CD4-positive, alpha-beta T cell treated with Interferon alpha-2 for 1 hour (primary cell): Measurements from ENCODE around the gene RIC8A.
A peak's percentile ranks its signal among the peaks of the same experiment; 100 is the strongest.

Experiments
- DNase-seq, 2 donors: peaks; one replicate each; pipeline ENCODE4 v3.0.0-alpha.2; 2020 to 2022

Gene RIC8A

GRCh38 chr11:250740-251299 is 43.3 kb downstream of the RIC8A start:
- DNase-seq, result peak; percentile 78 to 86

- DNase-seq, result peak in 1 of 2 donors; percentile 6
These were observed 44.0 kb downstream of the RIC8A start for GRCh38 chr11:251550-251949.

GRCh38 chr11:252666-253065 is 45.2 kb downstream of the RIC8A start:
- DNase-seq, result no peak

GRCh38 chr11:253160-253885 is 45.8 kb downstream of the RIC8A start:
- no peak for DNase-seq

- no peak for DNase-seq
These were observed 46.4 kb downstream of the RIC8A start for GRCh38 chr11:253886-254270.

GRCh38 chr11:255176-255575 is 47.7 kb downstream of the RIC8A start:
- no peak for DNase-seq

- DNase-seq, result no peak
These were observed 48.3 kb downstream of the RIC8A start for GRCh38 chr11:255816-256215.

GRCh38 chr11:256952-257737 is 49.6 kb downstream of the RIC8A start:
- no peak for DNase-seq

GRCh38 chr11:257766-258493 is 50.4 kb downstream of the RIC8A start:
- DNase-seq, result no peak

- no peak for DNase-seq
These were observed 51.9 kb downstream of the RIC8A start for GRCh38 chr11:259413-259812.

GRCh38 chr11:261624-262023 is 54.1 kb downstream of the RIC8A start:
- DNase-seq, result no peak
